Kidney epithelial cell (primary cell): ENCODE measurements around the gene IL20. TPM values are rescaled to one million over a fixed set of nuclear protein-coding genes. Genes with fewer than 3 reads are reported as not detected.

Experiments
- DNase-seq: peaks from one replicate; pipeline ENCODE4 v3.0.0-alpha.2; 2010; ENCODE audit warnings: low read depth
- H3K27me3 ChIP-seq: 2 replicates; pipeline ENCODE4 v1.6.0; 2011; ENCODE audit warnings: low read length; ENCODE audit not compliant: control insufficient read depth, insufficient read depth
- H3K36me3 ChIP-seq: 2 replicates; pipeline ENCODE4 v1.5.1; 2011; ENCODE audit warnings: low read length; ENCODE audit not compliant: control insufficient read depth, insufficient read depth
- H3K4me3 ChIP-seq: 2 replicates; pipeline ENCODE4 v1.5.1; 2011; ENCODE audit warnings: low read depth, mild to moderate bottlenecking, control low read depth, low read length
- CTCF ChIP-seq: IDR thresholded peaks from 2 replicates; pipeline ENCODE4 v1.5.1; 2011; ENCODE audit warnings: mild to moderate bottlenecking, moderate library complexity, low read length, control low read depth, inconsistent platforms; ENCODE audit not compliant: insufficient read depth, poor library complexity, severe bottlenecking
- total RNA-seq: library from RNA; depleted of rRNA; stranded (reverse); fragments of >200 nt; gene quantifications from 2 replicates; pipeline ENCODE4 v1.2.3, GENCODE V29; 2015

The IL20 gene
- total RNA-seq, 1 donor from 2014 or later = not detected

GRCh38 chr1:206912445-206913095, 47.1 kb downstream of the IL20 start:
- H3K27me3 ChIP-seq = peaks cover 2% of the 10 kb centered on the region
- no peaks in the 10 kb centered on the region for H3K36me3 ChIP-seq
- H3K4me3 ChIP-seq = no peak overlapping the region
- no peak for DNase-seq
- peak; percentile 72 for TF ChIP-seq CTCF

- H3K36me3 ChIP-seq = no peaks in the 10 kb centered on the region
- H3K4me3 ChIP-seq = no peak overlapping the region
- no peak for TF ChIP-seq CTCF
- DNase-seq = no peak
- peaks cover 2% of the 10 kb centered on the region for H3K27me3 ChIP-seq
These were observed 48.5 kb downstream of the IL20 start for GRCh38 chr1:206913766-206914537.

GRCh38 chr1:206915030-206915735, 49.8 kb downstream of the IL20 start:
- H3K36me3 ChIP-seq = no peaks in the 10 kb centered on the region
- H3K27me3 ChIP-seq = no peaks in the 10 kb centered on the region
- DNase-seq = no peak
- no peak overlapping the region for H3K4me3 ChIP-seq
- no peak for TF ChIP-seq CTCF

GRCh38 chr1:206916000-206916709, 50.7 kb downstream of the IL20 start:
- no peaks in the 10 kb centered on the region for H3K27me3 ChIP-seq
- H3K4me3 ChIP-seq = no peak overlapping the region
- DNase-seq = no peak
- no peaks in the 10 kb centered on the region for H3K36me3 ChIP-seq
- TF ChIP-seq CTCF = no peak

- Histone ChIP-seq H3K27me3 (no peaks in the 10 kb centered on the region), H3K36me3 (no peaks in the 10 kb centered on the region), H3K4me3 (no peak overlapping the region)
- DNase-seq = no peak
- no peak for TF ChIP-seq CTCF
These were observed 52.7 kb downstream of the IL20 start for GRCh38 chr1:206918076-206918475.

Other genes starting within 250 kb of the IL20 start
- gene DYRK3, start 230.1 kb upstream of the IL20 start, total RNA-seq = 14.8 and 17.9 TPM in 2 replicates
- gene MAPKAPK2, start 180.7 kb upstream of the IL20 start, total RNA-seq = 64.0 and 76.3 TPM in 2 replicates
- gene IL19, start 94.8 kb upstream of the IL20 start, total RNA-seq = not detected in 2 replicates
- not detected in 2 replicates for gene IL10, start 93.1 kb upstream of the IL20 start, total RNA-seq
- gene IL24, start 31.8 kb downstream of the IL20 start, total RNA-seq = 0.38 and 0.82 TPM in 2 replicates
- 0.71 TPM in 1 of 2 replicates, not detected in the other for gene FCMR, start 56.3 kb downstream of the IL20 start, total RNA-seq
- gene PIGR, start 80.8 kb downstream of the IL20 start, total RNA-seq = not detected in 2 replicates
- gene FCAMR, start 104.8 kb downstream of the IL20 start, total RNA-seq = not detected in 2 replicates
- 34.1 and 39.8 TPM in 2 replicates for gene C1orf116, start 167.1 kb downstream of the IL20 start, total RNA-seq
- gene YOD1, start 185.6 kb downstream of the IL20 start, total RNA-seq = 7.9 and 8.2 TPM in 2 replicates
- gene PFKFB2, start 187.7 kb downstream of the IL20 start, total RNA-seq = 15.5 and 16.0 TPM in 2 replicates
- gene C4BPB, start 223.2 kb downstream of the IL20 start, total RNA-seq = not detected in 2 replicates
- not detected in 2 replicates for gene C4BPA, start 238.6 kb downstream of the IL20 start, total RNA-seq